Fibroblast of the aortic adventitia (primary cell): Measurements from ENCODE around the gene TNNI2. TPM values are rescaled to one million over a fixed set of nuclear protein-coding genes. Genes with fewer than 3 reads are reported as not detected.

ENCODE experiments used
- DNase-seq: peaks from one replicate; pipeline ENCODE4 v3.0.0-alpha.2; 2010; ENCODE audit warnings: low read depth
- H3K4me3 ChIP-seq: 2 replicates; pipeline ENCODE4 v1.5.1; 2011; ENCODE audit warnings: low read depth, mild to moderate bottlenecking, control low read depth, low read length, moderate library complexity
- total RNA-seq: library from RNA; depleted of rRNA; stranded (reverse); fragments of >200 nt; gene quantifications from 2 replicates; pipeline ENCODE4 v1.2.3, GENCODE V29; 2012; ENCODE audit warnings: low replicate concordance
- TF ChIP-seq, protein P1 (sequence below): IDR thresholded peaks from 2 replicates; pipeline ENCODE4 v1.5.1; 2011; ENCODE audit warnings: mild to moderate bottlenecking, low read length, control low read depth, inconsistent platforms; ENCODE audit not compliant: insufficient read depth

TNNI2 gene
- not detected in 2 replicates for total RNA-seq

DNA sequence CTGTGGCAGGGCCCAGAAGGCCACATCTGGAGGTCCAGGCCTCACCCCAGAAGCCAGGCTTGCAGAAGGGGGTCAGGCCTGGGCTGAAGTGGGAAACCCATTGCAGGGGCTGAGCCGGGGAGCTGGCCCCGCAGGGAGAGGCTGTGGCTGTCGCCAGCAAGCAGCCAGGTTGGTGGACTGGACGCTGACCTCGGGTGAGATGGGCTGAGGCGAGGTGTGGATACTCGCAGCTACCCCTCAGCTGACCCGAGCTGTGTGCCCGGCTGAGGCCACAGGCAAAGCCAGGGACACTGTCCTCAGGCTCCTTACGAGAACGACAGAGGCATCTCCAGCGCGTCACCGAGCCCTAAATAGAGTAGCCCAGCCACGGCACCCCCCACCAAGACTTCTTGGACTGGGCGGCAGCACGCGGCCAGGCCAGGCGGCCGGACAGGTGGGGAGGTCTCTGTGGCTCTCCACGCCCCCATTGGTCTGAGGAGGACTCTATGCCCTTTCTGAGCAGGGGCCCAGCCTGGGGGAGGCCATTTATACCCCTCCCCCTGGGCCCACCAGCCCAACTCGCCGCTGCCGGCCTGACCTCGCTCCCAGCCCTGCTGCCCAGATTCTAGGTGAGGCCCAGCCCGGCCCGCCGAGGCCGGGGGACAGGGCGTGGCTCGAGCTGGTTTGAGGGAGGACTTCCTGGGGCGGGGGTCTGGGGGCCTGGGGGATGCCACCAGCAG is at the start of gene TNNI2:
Gene TNNI2 (plus strand): TSS at position 556 of the 719 bp plus-strand sequence. CDS start 716 bp downstream, outside the sequence.
- TF ChIP-seq, protein P1, sequence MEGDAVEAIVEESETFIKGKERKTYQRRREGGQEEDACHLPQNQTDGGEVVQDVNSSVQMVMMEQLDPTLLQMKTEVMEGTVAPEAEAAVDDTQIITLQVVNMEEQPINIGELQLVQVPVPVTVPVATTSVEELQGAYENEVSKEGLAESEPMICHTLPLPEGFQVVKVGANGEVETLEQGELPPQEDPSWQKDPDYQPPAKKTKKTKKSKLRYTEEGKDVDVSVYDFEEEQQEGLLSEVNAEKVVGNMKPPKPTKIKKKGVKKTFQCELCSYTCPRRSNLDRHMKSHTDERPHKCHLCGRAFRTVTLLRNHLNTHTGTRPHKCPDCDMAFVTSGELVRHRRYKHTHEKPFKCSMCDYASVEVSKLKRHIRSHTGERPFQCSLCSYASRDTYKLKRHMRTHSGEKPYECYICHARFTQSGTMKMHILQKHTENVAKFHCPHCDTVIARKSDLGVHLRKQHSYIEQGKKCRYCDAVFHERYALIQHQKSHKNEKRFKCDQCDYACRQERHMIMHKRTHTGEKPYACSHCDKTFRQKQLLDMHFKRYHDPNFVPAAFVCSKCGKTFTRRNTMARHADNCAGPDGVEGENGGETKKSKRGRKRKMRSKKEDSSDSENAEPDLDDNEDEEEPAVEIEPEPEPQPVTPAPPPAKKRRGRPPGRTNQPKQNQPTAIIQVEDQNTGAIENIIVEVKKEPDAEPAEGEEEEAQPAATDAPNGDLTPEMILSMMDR, result no peak

DNA sequence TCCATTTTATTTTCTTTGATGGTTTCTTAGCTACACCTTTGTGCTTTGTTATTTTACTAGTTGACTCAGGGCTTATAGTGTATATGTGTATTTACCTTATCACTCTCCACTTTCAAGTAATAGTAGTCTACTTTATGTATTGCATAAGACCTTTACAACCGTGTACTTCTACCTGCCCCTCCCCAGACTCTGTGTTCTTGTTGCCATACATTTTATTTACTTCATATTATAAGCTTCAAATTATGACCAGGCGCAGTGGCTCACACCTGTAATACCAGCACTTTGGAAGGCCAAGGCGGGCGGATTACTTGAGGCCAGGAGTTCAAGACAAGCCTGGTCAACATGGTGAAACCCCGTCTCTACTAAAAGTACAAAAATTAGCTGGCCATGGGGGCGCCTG is 46.9 kb upstream of the TNNI2 start:
- TF ChIP-seq, protein P1, result no peak
- no peak for DNase-seq
- H3K4me3 ChIP-seq, result no peak overlapping the region

More for the DNA sequence above, at the start of gene TNNI2:
- no peak within 1 kb of the TSS for H3K4me3 ChIP-seq
- DNase-seq, result no peak

DNA sequence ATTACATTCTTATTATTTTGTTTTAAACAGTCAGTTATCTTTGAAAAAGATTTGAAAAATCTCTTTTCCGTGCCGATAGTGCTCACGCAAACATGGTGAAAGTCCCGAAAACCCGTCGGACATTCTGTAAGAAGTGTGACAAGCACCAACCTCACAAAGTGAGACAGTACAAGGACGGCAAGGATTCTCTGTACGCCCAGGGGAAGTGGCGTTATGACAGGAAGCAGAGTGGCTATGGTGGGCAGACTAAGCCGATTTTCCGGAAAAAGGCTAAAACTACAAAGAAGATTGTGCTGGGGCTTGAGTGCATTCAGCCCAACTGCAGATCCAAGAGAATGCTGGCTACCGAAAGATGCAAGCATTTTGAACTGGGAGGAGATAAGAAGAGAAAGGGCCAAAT is 46.3 kb upstream of the TNNI2 start:
- DNase-seq, result no peak
- no peak overlapping the region for H3K4me3 ChIP-seq
- TF ChIP-seq, protein P1, result no peak

DNA sequence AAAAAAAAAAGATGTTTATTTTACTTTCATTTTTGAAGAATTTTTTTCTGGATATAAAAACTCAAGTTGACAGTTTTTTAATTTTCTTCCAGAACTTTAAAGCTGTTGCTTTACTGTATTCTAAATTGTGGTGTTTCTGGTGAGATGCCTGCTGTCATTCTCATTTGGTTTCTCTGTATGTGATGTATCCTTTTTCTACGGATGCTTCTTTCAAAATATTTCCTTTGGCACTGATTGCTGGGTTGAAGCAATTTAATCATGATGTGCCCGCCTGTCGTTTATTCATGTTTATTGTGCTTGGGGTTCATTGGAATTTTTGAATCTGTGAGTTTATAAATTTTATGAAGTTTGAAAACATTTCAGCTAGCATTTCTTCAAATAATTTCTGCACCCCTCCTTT is 45.7 kb upstream of the TNNI2 start:
- no peak overlapping the region for H3K4me3 ChIP-seq
- DNase-seq, result no peak
- TF ChIP-seq, protein P1, result no peak

DNA sequence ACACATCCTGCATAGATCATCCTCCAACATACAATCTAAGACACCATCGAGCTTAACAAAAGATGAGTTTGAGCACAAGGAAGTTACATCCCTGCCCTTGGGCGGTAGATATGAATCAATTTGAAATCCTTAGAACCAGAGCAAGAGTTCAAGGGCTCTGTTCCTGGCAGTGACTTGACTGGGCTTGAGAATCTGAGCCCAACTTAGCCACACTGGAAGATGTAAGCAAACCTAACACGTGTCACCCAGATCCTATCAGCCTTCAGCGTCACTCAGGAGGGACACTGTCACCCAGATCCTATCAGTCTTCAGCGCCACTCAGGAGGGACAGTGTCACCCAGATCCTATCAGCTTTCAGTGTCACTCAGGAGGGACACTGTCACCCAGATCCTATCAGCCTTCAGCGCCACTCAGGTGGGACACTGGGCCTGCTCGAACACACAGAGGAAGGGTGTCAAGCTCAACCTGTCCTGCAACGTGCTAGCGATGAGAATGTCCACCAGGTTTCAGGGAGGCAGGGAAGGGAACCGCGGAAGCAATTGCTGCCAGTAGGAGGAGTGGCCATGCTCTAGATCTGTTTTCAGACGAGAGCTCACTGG is 42.3 kb upstream of the TNNI2 start:
- TF ChIP-seq, protein P1, result no peak
- no peak overlapping the region for H3K4me3 ChIP-seq
- no peak for DNase-seq

DNA sequence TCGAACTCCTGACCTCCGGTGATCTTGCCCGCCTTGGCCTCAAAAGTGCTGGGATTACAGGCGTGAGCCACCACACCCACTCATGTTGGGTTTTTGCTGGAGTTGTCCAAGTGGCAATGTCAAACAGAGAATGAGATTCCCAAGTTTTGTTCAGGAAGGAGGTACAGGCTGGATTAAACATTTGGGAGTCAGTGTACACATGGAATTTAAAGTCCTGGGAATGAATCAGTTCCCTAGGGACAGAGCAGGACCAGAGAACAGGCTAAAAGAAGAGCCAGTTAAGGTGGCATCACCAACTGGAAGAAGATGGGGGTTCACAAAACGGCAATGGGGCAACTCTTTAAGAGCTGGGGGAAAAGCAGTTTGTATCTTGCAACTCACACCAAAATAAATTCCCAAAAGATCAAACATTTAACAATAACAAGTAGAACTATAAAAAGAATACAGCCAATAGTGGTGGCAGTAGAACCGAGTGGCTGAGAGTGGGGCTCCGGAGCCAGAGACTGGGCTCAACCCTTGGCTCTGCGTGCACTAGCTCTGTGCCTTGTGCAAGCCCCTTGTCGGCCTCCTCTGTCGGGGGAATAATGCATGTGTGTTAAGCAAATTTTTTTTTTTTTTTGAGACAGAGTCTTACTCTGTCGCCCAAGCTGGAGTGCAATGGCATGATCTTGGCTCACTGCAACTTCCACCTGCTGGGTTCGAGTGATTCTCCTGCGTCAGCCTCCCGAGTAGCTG is 41.2 kb upstream of the TNNI2 start:
- no peak for DNase-seq
- H3K4me3 ChIP-seq, result no peak overlapping the region
- TF ChIP-seq, protein P1, result no peak
